Activated CD8-positive, alpha-beta T cell treated with anti-CD3 and anti-CD28 coated beads for 36 hours (primary cell): ENCODE results near the gene SELL. TPM values are rescaled to one million over a fixed set of nuclear protein-coding genes. Genes with fewer than 3 reads are reported as not detected.

Source experiments
- ATAC-seq: fragments of 200-7000 bp; cut with Tn5 transposase; one replicate; pipeline ENCODE4 v1.10.0; 2021; ENCODE audit warnings: mild to moderate bottlenecking, moderate library complexity
- CTCF ChIA-PET: fragments of 350-600 bp; sonication (Branson Sonifier 250); formaldehyde crosslinking; loops from one replicate; lab custom pipeline; 2021; ENCODE audit warnings: antibody characterized with exemption; lab: Charles Lee
- POLR2A ChIA-PET: fragments of 350-600 bp; sonication (Branson Sonifier 250); formaldehyde crosslinking; loops from one replicate; lab custom pipeline; 2021; ENCODE audit warnings: antibody characterized with exemption; lab: Charles Lee
- DNase-seq: peaks from one replicate; pipeline ENCODE4 v3.0.0-alpha.2; 2020
- H3K27ac Mint-ChIP-seq: one replicate; pipeline ENCODE4 v1.8.0; 2021; ENCODE audit warnings: mild to moderate bottlenecking, mixed read lengths
- H3K27me3 Mint-ChIP-seq: one replicate; pipeline ENCODE4 v1.8.0; 2021; ENCODE audit warnings: mixed read lengths
- H3K36me3 Mint-ChIP-seq: one replicate; pipeline ENCODE4 v1.8.0; 2021; ENCODE audit warnings: low read depth, mixed read lengths
- H3K4me1 Mint-ChIP-seq: one replicate; pipeline ENCODE4 v1.8.0; 2021; ENCODE audit warnings: low read depth, mixed read lengths
- H3K4me3 Mint-ChIP-seq: one replicate; pipeline ENCODE4 v1.8.0; 2021; ENCODE audit warnings: mild to moderate bottlenecking, moderate library complexity, mixed read lengths
- H3K9me3 Mint-ChIP-seq: one replicate; pipeline ENCODE4 v1.8.0; 2021; ENCODE audit warnings: mixed read lengths
- intact Hi-C: fragments of 100-400 bp; cut with micrococcal nuclease; formaldehyde crosslinking; loops from one replicate; pipeline ENCODE4 v1.10.0; 2022
- total RNA-seq, 2 experiments: library from RNA; stranded (reverse); gene quantifications; one replicate each; pipeline ENCODE4 v1.2.3, GENCODE V29; 2021
- TF ChIP-seq, protein P1 (sequence below): fragments of 200-600 bp; IDR thresholded peaks from one replicate; pipeline ENCODE4 v1.8.0; 2022; ENCODE audit warnings: antibody characterized with exemption, mild to moderate bottlenecking

Gene SELL
- total RNA-seq, 2 experiments from 2014 or later = 105 to 110 TPM

DNA sequence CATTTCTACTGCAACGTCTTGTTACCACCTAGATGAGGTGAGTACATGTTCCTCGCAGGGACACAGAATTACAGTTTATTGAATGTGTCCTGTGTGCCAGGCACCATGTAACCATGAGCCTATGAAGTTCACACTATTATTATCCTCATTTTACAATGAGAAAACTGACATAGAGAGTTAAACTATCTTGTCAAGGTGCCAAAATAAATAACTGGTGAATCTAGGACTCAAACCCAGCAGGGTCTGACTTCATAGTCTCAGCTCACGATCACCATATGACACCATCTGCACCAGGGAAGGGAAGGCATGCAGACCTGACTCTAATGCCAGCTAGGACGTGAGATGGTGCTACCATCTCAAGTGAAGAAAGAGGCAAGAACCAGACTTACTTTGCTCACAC, 20.0 kb upstream of the SELL start:
- CTCF ChIA-PET = interaction anchor here (1.0 to 1.9 kb wide), 3 partner anchors 19 to 130 kb away, joined by 4 to 6 read pairs (median 4); no protein-coding TSS in a partner anchor
- H3K27ac Mint-ChIP-seq = no peak overlapping the region
- no peaks in the 10 kb centered on the region for H3K36me3 Mint-ChIP-seq
- POLR2A ChIA-PET = no interaction called here
- DNase-seq (no peak), ATAC-seq (no peak)
- peaks cover 5% of the 10 kb centered on the region for H3K27me3 Mint-ChIP-seq
- no peak overlapping the region for H3K4me3 Mint-ChIP-seq
- intact Hi-C loops = no loop called here
- H3K4me1 Mint-ChIP-seq = no peaks in the 10 kb centered on the region
- H3K9me3 Mint-ChIP-seq = no peaks in the 10 kb centered on the region
- TF ChIP-seq, protein P1, sequence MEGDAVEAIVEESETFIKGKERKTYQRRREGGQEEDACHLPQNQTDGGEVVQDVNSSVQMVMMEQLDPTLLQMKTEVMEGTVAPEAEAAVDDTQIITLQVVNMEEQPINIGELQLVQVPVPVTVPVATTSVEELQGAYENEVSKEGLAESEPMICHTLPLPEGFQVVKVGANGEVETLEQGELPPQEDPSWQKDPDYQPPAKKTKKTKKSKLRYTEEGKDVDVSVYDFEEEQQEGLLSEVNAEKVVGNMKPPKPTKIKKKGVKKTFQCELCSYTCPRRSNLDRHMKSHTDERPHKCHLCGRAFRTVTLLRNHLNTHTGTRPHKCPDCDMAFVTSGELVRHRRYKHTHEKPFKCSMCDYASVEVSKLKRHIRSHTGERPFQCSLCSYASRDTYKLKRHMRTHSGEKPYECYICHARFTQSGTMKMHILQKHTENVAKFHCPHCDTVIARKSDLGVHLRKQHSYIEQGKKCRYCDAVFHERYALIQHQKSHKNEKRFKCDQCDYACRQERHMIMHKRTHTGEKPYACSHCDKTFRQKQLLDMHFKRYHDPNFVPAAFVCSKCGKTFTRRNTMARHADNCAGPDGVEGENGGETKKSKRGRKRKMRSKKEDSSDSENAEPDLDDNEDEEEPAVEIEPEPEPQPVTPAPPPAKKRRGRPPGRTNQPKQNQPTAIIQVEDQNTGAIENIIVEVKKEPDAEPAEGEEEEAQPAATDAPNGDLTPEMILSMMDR = no peak

- POLR2A ChIA-PET = interaction anchor here (0.6 kb wide), 1 partner anchor 102 kb away, joined by 3 read pairs; no protein-coding TSS in a partner anchor
- Mint-ChIP-seq H3K36me3 (no peaks in the 10 kb centered on the region), H3K9me3 (no peaks in the 10 kb centered on the region), H3K4me3 (no peak overlapping the region), H3K27me3 (peaks cover 5% of the 10 kb centered on the region), H3K4me1 (no peaks in the 10 kb centered on the region), H3K27ac (no peak overlapping the region)
- CTCF ChIA-PET = interaction anchor here (1.7 to 2.2 kb wide), 2 partner anchors 18 to 128 kb away, joined by 4 to 7 read pairs; no protein-coding TSS in a partner anchor
- ATAC-seq = no peak
- no peak for DNase-seq
- intact Hi-C loops = no loop called here
- TF ChIP-seq, protein P1 = no peak
Measured at GRCh38 chr1:169729991-169730390, 18.6 kb upstream of the SELL start.

GRCh38 chr1:169727307-169727706, 15.9 kb upstream of the SELL start:
- POLR2A ChIA-PET = no interaction called here
- CTCF ChIA-PET = interaction anchor here (2.7 kb wide), 1 partner anchor 15 kb away, joined by 10 read pairs; no protein-coding TSS in a partner anchor
- DNase-seq = no peak
- no peak for ATAC-seq
- TF ChIP-seq, protein P1 = no peak
- H3K27ac Mint-ChIP-seq = no peak overlapping the region
- no peak overlapping the region for H3K4me3 Mint-ChIP-seq
- no peaks in the 10 kb centered on the region for H3K4me1 Mint-ChIP-seq
- intact Hi-C loops = no loop called here
- H3K27me3 Mint-ChIP-seq = peaks cover 5% of the 10 kb centered on the region
- no peaks in the 10 kb centered on the region for H3K9me3 Mint-ChIP-seq
- no peaks in the 10 kb centered on the region for H3K36me3 Mint-ChIP-seq

DNA sequence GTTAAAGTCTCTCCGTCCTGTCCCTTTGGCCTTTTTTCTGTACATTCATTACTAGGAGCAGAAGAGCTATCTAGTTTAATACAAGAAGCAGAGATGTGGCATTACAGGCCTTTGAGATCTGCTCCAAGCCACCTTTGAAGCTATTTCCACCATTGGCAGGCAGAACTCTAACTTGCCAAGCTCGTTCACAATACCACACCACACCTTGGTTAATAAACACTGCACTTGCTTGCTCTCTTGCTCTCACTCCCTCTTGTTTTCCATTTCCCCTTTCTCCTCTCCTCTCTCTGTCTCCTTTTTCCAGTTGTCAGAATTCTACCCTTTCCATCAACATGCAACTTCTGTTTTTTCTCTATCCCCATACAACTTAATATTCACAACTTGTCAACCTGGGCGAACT, 15.4 kb upstream of the SELL start:
- ChIA-PET CTCF (interaction anchor here (2.7 kb wide), 1 partner anchor 15 kb away, joined by 10 read pairs; no protein-coding TSS in a partner anchor), POLR2A (no interaction called here)
- no peak for ATAC-seq
- no peaks in the 10 kb centered on the region for H3K36me3 Mint-ChIP-seq
- peaks cover 5% of the 10 kb centered on the region for H3K27me3 Mint-ChIP-seq
- no peak overlapping the region for H3K4me3 Mint-ChIP-seq
- no peaks in the 10 kb centered on the region for H3K4me1 Mint-ChIP-seq
- DNase-seq = no peak
- H3K27ac Mint-ChIP-seq = no peak overlapping the region
- no peaks in the 10 kb centered on the region for H3K9me3 Mint-ChIP-seq
- TF ChIP-seq, protein P1 = no peak
- intact Hi-C loops = no loop called here

DNA sequence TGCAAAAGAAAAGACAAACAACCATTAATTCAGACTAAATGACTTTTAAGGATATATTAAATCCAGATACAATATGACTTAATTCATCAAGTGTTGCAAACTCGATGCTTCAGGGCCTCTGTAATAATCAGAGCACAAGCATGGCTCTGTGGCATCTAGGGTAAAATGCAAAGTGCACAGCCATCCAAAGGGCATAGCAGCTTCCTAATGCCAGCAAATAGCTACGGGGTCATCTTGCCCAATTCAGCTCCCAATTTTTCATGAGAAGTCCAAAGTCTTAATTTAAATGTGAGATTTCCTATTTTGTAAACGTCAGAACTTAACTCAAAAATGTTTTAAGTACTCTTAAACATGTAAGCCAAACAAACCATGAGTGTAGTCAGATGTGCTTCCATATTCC, 14.5 kb upstream of the SELL start:
- Mint-ChIP-seq H3K27me3 (peaks cover 3% of the 10 kb centered on the region), H3K27ac (no peak overlapping the region), H3K36me3 (no peaks in the 10 kb centered on the region), H3K9me3 (no peaks in the 10 kb centered on the region), H3K4me3 (no peak overlapping the region), H3K4me1 (no peaks in the 10 kb centered on the region)
- intact Hi-C loops = no loop called here
- ChIA-PET CTCF (interaction anchor here (1.0 to 2.7 kb wide), 2 partner anchors 14 kb away, joined by 4 to 10 read pairs; no protein-coding TSS in a partner anchor), POLR2A (no interaction called here)
- TF ChIP-seq, protein P1 = no peak
- no peak for DNase-seq
- ATAC-seq = no peak
